Mesodermal cell (in vitro differentiated cells): Measurements from ENCODE around the gene FOXD3.

Source experiments
- H3K27ac ChIP-seq: 2 replicates; pipeline ENCODE4 v1.7.0; 2013; ENCODE audit warnings: mild to moderate bottlenecking, low read depth, low read length, moderate library complexity; ENCODE audit not compliant: severe bottlenecking
- H3K36me3 ChIP-seq: 2 replicates; pipeline ENCODE4 v1.7.1; 2013; ENCODE audit warnings: mild to moderate bottlenecking, low read length, moderate library complexity; ENCODE audit not compliant: control insufficient read depth, insufficient read depth
- H3K4me1 ChIP-seq: one replicate; pipeline ENCODE4 v1.7.1; 2013; ENCODE audit warnings: mild to moderate bottlenecking, low read length; ENCODE audit not compliant: insufficient read depth, control insufficient read depth, poor library complexity, severe bottlenecking
- H3K4me3 ChIP-seq: 2 replicates; pipeline ENCODE4 v1.7.0; 2013; ENCODE audit warnings: low read length, control low read depth, mild to moderate bottlenecking; ENCODE audit not compliant: insufficient read depth, poor library complexity, severe bottlenecking; ENCODE audit errors: extremely low read depth
- H3K9me3 ChIP-seq: 2 replicates; pipeline ENCODE4 v1.7.1; 2013; ENCODE audit warnings: mild to moderate bottlenecking, low read length, moderate library complexity; ENCODE audit not compliant: control insufficient read depth
- WGBS, 2 experiments: methylation state at CpG; one replicate each; pipeline ENCODE4 v1.1.5; 2013; ENCODE audit warnings: missing lambda C conversion rate in 2 of 2; ENCODE audit not compliant: insufficient coverage in 2 of 2; 5-methylcytosine and 5-hydroxymethylcytosine counted together

The FOXD3 gene

GRCh38 chr1:63321785-63322113 is 618 bp upstream of the FOXD3 start:
- 0% methylated on average over 5 to 6 of the region's 12 CpGs for WGBS, 2 experiments
- H3K27ac ChIP-seq = no peak overlapping the region
- H3K4me3 ChIP-seq = peak overlapping the region; percentile 37
- H3K4me1 ChIP-seq = no peaks in the 10 kb centered on the region
- no peaks in the 10 kb centered on the region for H3K9me3 ChIP-seq
- H3K36me3 ChIP-seq = no peaks in the 10 kb centered on the region

DNA sequence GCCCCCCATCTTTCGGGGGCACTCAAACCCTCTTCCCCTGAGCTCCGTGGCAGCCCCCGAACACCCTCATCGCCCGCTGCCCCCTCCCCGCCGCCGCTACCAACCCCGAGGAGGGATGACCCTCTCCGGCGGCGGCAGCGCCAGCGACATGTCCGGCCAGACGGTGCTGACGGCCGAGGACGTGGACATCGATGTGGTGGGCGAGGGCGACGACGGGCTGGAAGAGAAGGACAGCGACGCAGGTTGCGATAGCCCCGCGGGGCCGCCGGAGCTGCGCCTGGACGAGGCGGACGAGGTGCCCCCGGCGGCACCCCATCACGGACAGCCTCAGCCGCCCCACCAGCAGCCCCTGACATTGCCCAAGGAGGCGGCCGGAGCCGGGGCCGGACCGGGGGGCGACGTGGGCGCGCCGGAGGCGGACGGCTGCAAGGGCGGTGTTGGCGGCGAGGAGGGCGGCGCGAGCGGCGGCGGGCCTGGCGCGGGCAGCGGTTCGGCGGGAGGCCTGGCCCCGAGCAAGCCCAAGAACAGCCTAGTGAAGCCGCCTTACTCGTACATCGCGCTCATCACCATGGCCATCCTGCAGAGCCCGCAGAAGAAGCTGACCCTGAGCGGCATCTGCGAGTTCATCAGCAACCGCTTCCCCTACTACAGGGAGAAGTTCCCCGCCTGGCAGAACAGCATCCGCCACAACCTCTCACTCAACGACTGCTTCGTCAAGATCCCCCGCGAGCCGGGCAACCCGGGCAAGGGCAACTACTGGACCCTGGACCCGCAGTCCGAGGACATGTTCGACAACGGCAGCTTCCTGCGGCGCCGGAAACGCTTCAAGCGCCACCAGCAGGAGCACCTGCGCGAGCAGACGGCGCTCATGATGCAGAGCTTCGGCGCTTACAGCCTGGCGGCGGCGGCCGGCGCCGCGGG is 837 bp downstream of the FOXD3 start:
- WGBS, 2 experiments = 0 to 1% methylated on average over 80 to 87 of the region's 104 CpGs
- H3K36me3 ChIP-seq = no peaks in the 10 kb centered on the region
- H3K9me3 ChIP-seq = no peaks in the 10 kb centered on the region
- H3K4me3 ChIP-seq = peak overlapping the region; percentile 37
- H3K4me1 ChIP-seq = no peaks in the 10 kb centered on the region
- no peak overlapping the region for H3K27ac ChIP-seq

DNA sequence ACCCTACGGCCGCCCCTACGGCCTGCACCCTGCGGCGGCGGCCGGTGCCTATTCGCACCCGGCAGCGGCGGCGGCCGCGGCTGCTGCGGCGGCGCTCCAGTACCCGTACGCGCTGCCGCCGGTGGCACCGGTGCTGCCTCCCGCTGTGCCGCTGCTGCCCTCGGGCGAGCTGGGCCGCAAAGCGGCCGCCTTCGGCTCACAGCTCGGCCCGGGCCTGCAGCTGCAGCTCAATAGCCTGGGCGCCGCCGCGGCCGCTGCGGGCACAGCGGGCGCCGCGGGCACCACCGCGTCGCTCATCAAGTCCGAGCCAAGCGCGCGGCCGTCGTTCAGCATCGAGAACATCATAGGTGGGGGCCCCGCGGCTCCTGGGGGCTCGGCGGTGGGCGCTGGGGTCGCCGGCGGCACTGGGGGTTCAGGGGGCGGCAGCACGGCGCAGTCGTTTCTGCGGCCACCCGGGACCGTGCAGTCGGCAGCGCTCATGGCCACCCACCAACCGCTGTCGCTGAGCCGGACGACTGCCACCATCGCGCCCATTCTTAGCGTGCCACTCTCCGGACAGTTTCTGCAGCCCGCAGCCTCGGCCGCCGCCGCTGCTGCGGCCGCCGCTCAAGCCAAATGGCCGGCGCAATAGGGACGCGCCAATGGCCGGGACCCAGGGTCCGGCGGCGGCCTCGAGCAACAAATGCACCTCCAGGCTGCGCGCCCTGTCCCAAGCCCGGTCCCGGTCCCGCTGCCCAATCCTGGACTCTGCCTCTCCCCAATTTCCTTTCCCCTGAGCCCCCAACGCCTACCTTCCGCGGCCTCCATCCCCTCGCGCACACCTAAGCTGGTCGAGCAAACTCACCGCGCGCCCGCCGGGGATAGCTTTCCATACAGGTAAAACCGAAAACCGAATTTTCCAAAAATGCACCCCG is 1.8 kb downstream of the FOXD3 start:
- Histone ChIP-seq H3K4me1 (no peaks in the 10 kb centered on the region), H3K27ac (no peak overlapping the region), H3K4me3 (no peak overlapping the region), H3K9me3 (no peaks in the 10 kb centered on the region), H3K36me3 (no peaks in the 10 kb centered on the region)
- 0 to 1% methylated on average over 76 to 94 of the region's 114 CpGs for WGBS, 2 experiments

GRCh38 chr1:63324779-63325119 is 2.4 kb downstream of the FOXD3 start:
- WGBS, 2 experiments = 0% methylated on average over 3 of the region's 7 CpGs; no CpG with 5 or more reads in 1 of the 2 experiments
- H3K9me3 ChIP-seq = no peaks in the 10 kb centered on the region
- H3K36me3 ChIP-seq = no peaks in the 10 kb centered on the region
- H3K4me3 ChIP-seq = no peak overlapping the region
- no peaks in the 10 kb centered on the region for H3K4me1 ChIP-seq
- H3K27ac ChIP-seq = no peak overlapping the region

DNA sequence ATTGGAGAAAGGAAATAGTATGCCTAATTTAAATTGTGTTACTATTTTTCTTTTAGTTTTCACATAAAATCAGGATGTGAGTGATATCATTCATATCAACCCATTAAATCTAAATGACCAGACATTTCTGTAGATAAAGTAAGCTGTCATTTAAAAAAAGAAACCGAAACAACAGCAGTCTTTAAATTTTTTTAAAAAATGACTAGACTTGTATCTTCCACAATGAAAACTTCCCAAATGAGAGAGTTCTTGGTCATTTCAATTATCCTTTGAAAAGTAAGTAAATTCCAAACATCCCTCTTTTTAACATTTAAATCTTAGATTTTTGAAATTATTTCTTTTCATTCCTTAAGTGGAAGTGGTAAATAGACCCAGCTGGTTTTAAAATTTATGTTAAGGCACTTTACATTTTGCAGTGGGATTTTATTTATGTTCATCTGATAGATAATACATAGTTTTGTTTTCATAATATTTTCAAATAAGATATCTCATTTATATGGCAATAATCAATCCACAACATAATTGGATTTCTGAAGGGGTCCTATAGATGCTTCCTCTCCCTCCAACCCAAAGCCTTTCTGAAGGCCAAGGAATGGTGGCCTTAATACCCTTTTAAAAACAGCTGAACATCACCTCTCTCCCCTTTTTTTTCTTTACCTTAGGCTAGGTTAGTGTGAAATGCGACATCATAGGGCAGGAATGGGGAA is 3.1 kb downstream of the FOXD3 start:
- Histone ChIP-seq H3K36me3 (no peaks in the 10 kb centered on the region), H3K9me3 (no peaks in the 10 kb centered on the region), H3K4me1 (no peaks in the 10 kb centered on the region), H3K4me3 (no peak overlapping the region), H3K27ac (no peak overlapping the region)
- WGBS, 2 experiments = no CpG with 5 or more reads among the region's 2 CpGs

GRCh38 chr1:63326106-63326472 is 3.7 kb downstream of the FOXD3 start:
- Histone ChIP-seq H3K4me3 (no peak overlapping the region), H3K36me3 (no peaks in the 10 kb centered on the region), H3K4me1 (no peaks in the 10 kb centered on the region), H3K9me3 (no peaks in the 10 kb centered on the region), H3K27ac (no peak overlapping the region)
- WGBS, 2 experiments = 0 to 1% methylated on average over 13 to 14 of the region's 20 CpGs

DNA sequence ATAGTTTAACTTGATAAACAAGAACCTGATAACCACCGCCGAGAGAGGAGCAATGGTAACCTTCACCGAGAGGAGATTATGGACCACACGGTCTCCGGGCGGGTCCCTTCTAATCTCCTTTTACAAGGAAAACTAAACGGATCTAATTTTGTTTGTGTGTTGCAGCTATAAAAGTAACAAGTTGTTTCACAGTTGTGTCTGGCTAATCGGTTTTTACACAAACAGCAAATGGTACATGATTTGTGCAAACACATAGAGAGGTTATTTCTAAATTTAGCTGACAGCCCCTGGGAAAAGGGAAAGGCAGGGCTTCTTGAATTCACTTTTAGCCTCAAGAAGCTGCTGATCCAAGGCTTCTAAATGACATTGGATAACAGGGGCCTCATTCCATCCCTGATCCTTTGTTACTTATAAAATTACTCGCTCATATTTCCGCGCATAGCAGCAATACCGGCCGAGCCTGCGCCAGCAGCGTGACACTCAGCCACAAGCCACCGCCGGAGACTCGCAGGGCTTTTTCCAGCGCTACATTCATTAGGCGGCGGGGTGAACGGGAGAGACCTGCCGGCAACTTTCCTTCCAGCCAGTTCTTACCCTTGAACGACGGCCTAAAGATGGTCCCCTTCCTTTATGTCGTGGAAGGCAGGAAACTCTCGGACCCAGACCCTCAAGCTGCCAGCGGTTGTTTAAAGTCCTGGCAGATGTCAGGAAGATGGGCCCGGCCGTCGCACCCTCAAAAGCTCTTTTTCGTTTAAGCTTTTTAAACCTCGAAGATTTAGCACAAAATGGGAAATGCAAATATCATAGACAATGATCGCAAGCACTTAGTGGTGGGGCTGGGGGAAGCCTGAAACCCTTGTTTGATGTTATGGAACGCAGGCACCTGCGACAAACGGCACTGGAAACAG is 4.4 kb downstream of the FOXD3 start:
- Histone ChIP-seq H3K4me3 (no peak overlapping the region), H3K27ac (no peak overlapping the region), H3K4me1 (no peaks in the 10 kb centered on the region), H3K9me3 (no peaks in the 10 kb centered on the region), H3K36me3 (no peaks in the 10 kb centered on the region)
- 0 to 3% methylated on average over 26 to 31 of the region's 37 CpGs for WGBS, 2 experiments

GRCh38 chr1:63327417-63328054 is 5.2 kb downstream of the FOXD3 start:
- Histone ChIP-seq H3K27ac (no peak overlapping the region), H3K36me3 (no peaks in the 10 kb centered on the region), H3K4me1 (no peaks in the 10 kb centered on the region), H3K4me3 (no peak overlapping the region), H3K9me3 (no peaks in the 10 kb centered on the region)
- 0 to 1% methylated on average over 10 to 18 of the region's 25 CpGs for WGBS, 2 experiments

- Histone ChIP-seq H3K4me1 (no peaks in the 10 kb centered on the region), H3K9me3 (no peaks in the 10 kb centered on the region), H3K27ac (no peak overlapping the region), H3K36me3 (no peaks in the 10 kb centered on the region), H3K4me3 (no peak overlapping the region)
- 60 to 62% methylated on average over 8 of the region's 8 CpGs for WGBS, 2 experiments
These were observed 5.8 kb downstream of the FOXD3 start for GRCh38 chr1:63328122-63328521.
